Bronchial epithelial cell (primary cell): Measurements from ENCODE around the gene CCDC74A. TPM values are rescaled to one million over a fixed set of nuclear protein-coding genes. Genes with fewer than 3 reads are reported as not detected.
"Not testable (repeated sequence)": the region's sequence is repeated elsewhere in the genome, so short reads cannot be mapped to it uniquely, and the experiment has no call there.

ENCODE experiments used
- DNase-seq: peaks from one replicate; pipeline ENCODE4 v3.0.0-alpha.2; 2010; ENCODE audit warnings: low read depth
- FAIRE-seq: peaks from 2 replicates; lab custom pipeline; 2011; peaks lifted over from hg19 to GRCh38; lab: Jason Lieb, UNC
- H3K27me3 ChIP-seq: 2 replicates; pipeline ENCODE4 v1.5.1; 2011; ENCODE audit warnings: low read length; ENCODE audit not compliant: control insufficient read depth, insufficient read depth
- H3K36me3 ChIP-seq: 2 replicates; pipeline ENCODE4 v1.5.1; 2011; ENCODE audit warnings: low read length; ENCODE audit not compliant: control insufficient read depth, insufficient read depth
- H3K4me3 ChIP-seq: 2 replicates; pipeline ENCODE4 v1.5.1; 2011; ENCODE audit warnings: mild to moderate bottlenecking, low read depth, low read length, control low read depth
- CTCF ChIP-seq: IDR thresholded peaks from 2 replicates; pipeline ENCODE4 v1.5.1; 2011; ENCODE audit warnings: mild to moderate bottlenecking, moderate library complexity, low read length, control low read depth, inconsistent platforms; ENCODE audit not compliant: insufficient read depth, severe bottlenecking
- total RNA-seq: library from RNA; depleted of rRNA; stranded (reverse); fragments of >200 nt; gene quantifications from 2 replicates; pipeline ENCODE4 v1.2.1, GENCODE V29; 2014

CCDC74A gene
- total RNA-seq, 1 donor from 2014 or later = 3.2 TPM

GRCh38 chr2:131535526-131535925 lies 7.8 kb downstream of the CCDC74A start:
- Histone ChIP-seq H3K27me3 (no peaks in the 10 kb centered on the region), H3K36me3 (no peaks in the 10 kb centered on the region), H3K4me3 (no peak overlapping the region)
- no peak for DNase-seq
- FAIRE-seq = no peak
- TF ChIP-seq CTCF = no peak

- H3K27me3 ChIP-seq, H3K4me3 ChIP-seq, FAIRE-seq, H3K36me3 ChIP-seq: not testable (repeated sequence)
- peak; percentile 43 for DNase-seq
These were observed 8.5 kb downstream of the CCDC74A start for GRCh38 chr2:131535951-131536826.

GRCh38 chr2:131536841-131537240 lies 9.2 kb downstream of the CCDC74A start:
- H3K4me3 ChIP-seq, DNase-seq, H3K27me3 ChIP-seq, H3K36me3 ChIP-seq, FAIRE-seq: not testable (repeated sequence)

DNA sequence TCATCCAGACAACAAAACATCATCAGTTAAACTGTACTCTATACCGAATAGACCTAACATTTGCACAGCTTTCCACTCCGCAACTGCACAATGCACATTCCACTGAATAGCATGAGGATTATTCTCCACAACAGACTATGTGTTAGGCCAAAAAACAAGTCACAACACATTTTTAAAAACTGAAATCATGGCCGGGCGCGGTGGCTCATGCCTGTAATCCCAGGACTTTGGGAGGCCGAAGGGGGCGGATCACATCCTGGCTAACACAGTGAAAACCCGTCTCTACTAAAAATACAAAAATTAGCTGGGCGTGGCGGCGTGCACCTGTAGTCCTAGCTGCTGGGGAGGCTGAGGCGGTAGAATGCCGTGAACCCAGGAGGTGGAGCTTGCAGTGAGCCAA lies 11.2 kb downstream of the CCDC74A start:
- FAIRE-seq, H3K27me3 ChIP-seq, H3K4me3 ChIP-seq, H3K36me3 ChIP-seq: not testable (repeated sequence)
- peak; percentile 15 for DNase-seq

DNA sequence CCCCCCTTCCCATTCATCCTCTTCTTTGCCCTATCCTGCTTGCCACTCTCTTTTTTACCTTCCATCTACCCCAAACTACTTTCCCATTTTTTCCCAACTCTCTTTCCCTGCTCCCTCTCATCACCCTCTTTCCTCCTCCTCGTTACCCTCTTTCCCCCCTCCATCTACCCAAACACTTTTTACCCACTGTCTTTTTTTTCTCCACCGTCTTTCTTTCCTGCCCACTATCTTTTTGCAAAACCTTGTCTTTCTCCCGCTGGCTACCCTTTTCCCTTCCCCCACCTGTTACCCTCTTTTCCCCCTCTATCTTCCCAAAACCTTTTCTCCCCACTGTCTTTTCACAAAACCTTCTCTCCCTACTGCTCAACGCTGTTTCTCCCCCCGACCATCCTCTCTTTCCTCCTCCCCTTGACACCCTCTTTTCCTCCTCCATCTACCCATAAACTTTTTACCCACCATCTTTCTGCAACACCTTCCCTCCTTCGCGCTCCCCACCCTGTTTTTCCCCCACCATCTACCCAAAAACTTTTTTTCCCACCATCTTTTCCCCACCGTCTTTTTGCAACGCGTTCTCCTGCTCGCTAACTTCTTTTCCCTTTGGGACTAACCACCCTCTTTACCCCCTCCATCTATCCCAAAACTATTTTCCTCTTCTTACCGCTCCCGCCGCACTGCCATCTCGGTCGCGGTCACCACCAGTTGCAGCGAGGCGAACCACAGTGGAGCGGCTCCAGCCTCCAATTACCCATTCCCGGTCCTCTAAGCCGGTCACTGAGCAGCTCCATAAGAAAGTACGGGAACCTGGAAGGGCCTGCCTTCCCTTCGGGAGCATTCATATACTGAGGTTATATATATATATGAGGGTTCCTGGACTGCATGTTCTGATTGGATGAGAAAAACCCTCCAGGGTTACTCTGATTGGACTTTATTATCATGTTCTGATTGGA lies 15.0 kb downstream of the CCDC74A start:
- H3K36me3 ChIP-seq = no peaks in the 10 kb centered on the region
- FAIRE-seq (no peak), DNase-seq (no peak)
- no peak for TF ChIP-seq CTCF
- no peaks in the 10 kb centered on the region for H3K27me3 ChIP-seq
- H3K4me3 ChIP-seq = no peak overlapping the region

- Histone ChIP-seq H3K36me3 (no peaks in the 10 kb centered on the region), H3K27me3 (no peaks in the 10 kb centered on the region), H3K4me3 (no peak overlapping the region)
- no peak for TF ChIP-seq CTCF
- DNase-seq (no peak), FAIRE-seq (no peak)
These were observed 15.8 kb downstream of the CCDC74A start for GRCh38 chr2:131543385-131543891.

GRCh38 chr2:131544006-131544812 lies 16.5 kb downstream of the CCDC74A start:
- FAIRE-seq, DNase-seq: not testable (repeated sequence)

GRCh38 chr2:131544813-131545165 lies 17.1 kb downstream of the CCDC74A start:
- not testable (repeated sequence) for DNase-seq, H3K36me3 ChIP-seq, FAIRE-seq, H3K27me3 ChIP-seq, H3K4me3 ChIP-seq

More at GRCh38 chr2:131544006-131544812, 16.5 kb downstream of the CCDC74A start:
- H3K4me3 ChIP-seq, H3K36me3 ChIP-seq, H3K27me3 ChIP-seq: not testable (repeated sequence)
